ENCODE data around the gene OTX1. TPM values are rescaled to one million over a fixed set of nuclear protein-coding genes. Genes with fewer than 3 reads are reported as not detected.
"Not testable (repeated sequence)": the region's sequence is repeated elsewhere in the genome, so short reads cannot be mapped to it uniquely, and the experiment has no call there.

The OTX1 gene
- total RNA-seq, 1 donor from 2014 or later: not detected

- ATAC-seq: peak; percentile 65
- intact Hi-C loops (cut with micrococcal nuclease): no loop called here
- peak; percentile 53 for DNase-seq
These were observed 5.7 kb downstream of the OTX1 start for GRCh38 chr2:63056107-63057050.

- ATAC-seq (no peak), DNase-seq (no peak)
- intact Hi-C loops (cut with micrococcal nuclease): no loop called here
These were observed 6.9 kb downstream of the OTX1 start for GRCh38 chr2:63057249-63058143.

- no peak for DNase-seq
- intact Hi-C loops (cut with micrococcal nuclease): no loop called here
- ATAC-seq: no peak
These were observed 7.7 kb downstream of the OTX1 start for GRCh38 chr2:63058144-63058920.

GRCh38 chr2:63058921-63059792, 8.5 kb downstream of the OTX1 start:
- no peak for DNase-seq
- peak; percentile 19 for ATAC-seq
- intact Hi-C loops (cut with micrococcal nuclease): no loop called here

- DNase-seq: no peak
- ATAC-seq: no peak
- intact Hi-C loops (cut with micrococcal nuclease): no loop called here
These were observed 9.3 kb downstream of the OTX1 start for GRCh38 chr2:63059793-63060471.

- intact Hi-C loops (cut with micrococcal nuclease): no loop called here
- DNase-seq (no peak), ATAC-seq (no peak)
These were observed 9.9 kb downstream of the OTX1 start for GRCh38 chr2:63060472-63060991.

- intact Hi-C loops (cut with micrococcal nuclease): no loop called here
- ATAC-seq (no peak), DNase-seq (no peak)
These were observed 13.6 kb downstream of the OTX1 start for GRCh38 chr2:63064197-63064596.

- ATAC-seq (no peak), DNase-seq (no peak)
- intact Hi-C loops (cut with micrococcal nuclease): no loop called here
These were observed 14.0 kb downstream of the OTX1 start for GRCh38 chr2:63064661-63065060.

GRCh38 chr2:63066265-63066664, 15.6 kb downstream of the OTX1 start:
- ATAC-seq: no peak
- no peak for DNase-seq
- intact Hi-C loops (cut with micrococcal nuclease): no loop called here

GRCh38 chr2:63066838-63067237, 16.2 kb downstream of the OTX1 start:
- DNase-seq (no peak), ATAC-seq (no peak)
- intact Hi-C loops (cut with micrococcal nuclease): no loop called here

- DNase-seq (no peak), ATAC-seq (no peak)
- intact Hi-C loops (cut with micrococcal nuclease): no loop called here
These were observed 21.0 kb downstream of the OTX1 start for GRCh38 chr2:63071664-63072063.

- DNase-seq: no peak
- no peak for ATAC-seq
- intact Hi-C loops (cut with micrococcal nuclease): no loop called here
These were observed 23.4 kb downstream of the OTX1 start for GRCh38 chr2:63073994-63074393.

GRCh38 chr2:63074399-63074798, 23.8 kb downstream of the OTX1 start:
- ATAC-seq; intact Hi-C loops (cut with micrococcal nuclease); DNase-seq: not testable (repeated sequence)

GRCh38 chr2:63078852-63079606, 28.4 kb downstream of the OTX1 start:
- intact Hi-C loops (cut with micrococcal nuclease): no loop called here
- DNase-seq (no peak), ATAC-seq (no peak)

- ATAC-seq (no peak), DNase-seq (no peak)
- intact Hi-C loops (cut with micrococcal nuclease): no loop called here
These were observed 30.8 kb downstream of the OTX1 start for GRCh38 chr2:63081404-63081803.

- DNase-seq (no peak), ATAC-seq (no peak)
- intact Hi-C loops (cut with micrococcal nuclease): no loop called here
These were observed 36.1 kb downstream of the OTX1 start for GRCh38 chr2:63086687-63087086.

GRCh38 chr2:63092401-63092800, 41.8 kb downstream of the OTX1 start:
- ATAC-seq: no peak

More at GRCh38 chr2:63092401-63092800, 41.8 kb downstream of the OTX1 start:
- DNase-seq: no peak
- intact Hi-C loops (cut with micrococcal nuclease): no loop called here
